ENCODE measurements around the gene C11orf71.

DNA sequence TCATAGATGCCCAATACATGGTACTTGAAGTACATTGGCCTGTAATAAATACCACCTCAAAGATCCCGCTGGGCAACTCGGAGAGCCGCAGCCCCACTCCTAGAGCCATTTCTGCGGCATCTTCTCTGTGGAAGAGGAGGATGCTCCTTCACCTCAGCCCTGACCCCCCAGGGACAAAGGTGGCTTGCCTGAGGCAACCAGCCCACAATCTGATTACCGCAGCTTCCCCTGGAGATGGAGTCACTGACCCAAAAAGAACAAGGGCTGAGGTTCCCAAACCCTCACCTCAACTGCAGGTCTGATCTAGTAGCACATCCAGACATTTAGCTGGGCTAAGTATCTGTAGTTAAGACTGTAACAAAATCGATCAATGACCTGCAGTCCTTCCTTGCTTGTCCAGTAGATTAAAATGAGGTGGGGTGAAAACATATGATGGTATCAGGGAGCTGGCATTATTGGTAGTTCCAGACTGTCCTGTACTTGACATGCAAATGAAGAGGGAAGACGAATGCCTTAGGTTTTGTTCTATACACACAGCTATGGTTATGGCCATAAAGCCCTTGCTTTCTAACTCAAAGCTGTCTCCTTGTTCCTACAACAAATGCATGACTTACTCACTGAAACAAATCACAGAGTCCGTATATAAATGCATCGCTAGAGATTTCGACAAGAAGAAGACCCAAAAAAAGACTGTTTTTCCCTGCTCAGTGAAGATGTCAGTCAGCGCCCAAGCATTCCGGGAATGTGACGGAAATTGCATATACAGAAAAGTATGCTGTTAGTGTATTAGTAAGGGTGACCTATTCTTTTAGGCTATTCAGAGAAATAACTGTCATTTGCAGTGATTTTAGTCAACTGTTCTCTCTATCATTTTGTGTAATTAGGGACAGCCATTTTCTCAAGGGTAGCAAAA is 33.7 kb downstream of the C11orf71 start:
- TF ChIP-seq, protein P1, sequence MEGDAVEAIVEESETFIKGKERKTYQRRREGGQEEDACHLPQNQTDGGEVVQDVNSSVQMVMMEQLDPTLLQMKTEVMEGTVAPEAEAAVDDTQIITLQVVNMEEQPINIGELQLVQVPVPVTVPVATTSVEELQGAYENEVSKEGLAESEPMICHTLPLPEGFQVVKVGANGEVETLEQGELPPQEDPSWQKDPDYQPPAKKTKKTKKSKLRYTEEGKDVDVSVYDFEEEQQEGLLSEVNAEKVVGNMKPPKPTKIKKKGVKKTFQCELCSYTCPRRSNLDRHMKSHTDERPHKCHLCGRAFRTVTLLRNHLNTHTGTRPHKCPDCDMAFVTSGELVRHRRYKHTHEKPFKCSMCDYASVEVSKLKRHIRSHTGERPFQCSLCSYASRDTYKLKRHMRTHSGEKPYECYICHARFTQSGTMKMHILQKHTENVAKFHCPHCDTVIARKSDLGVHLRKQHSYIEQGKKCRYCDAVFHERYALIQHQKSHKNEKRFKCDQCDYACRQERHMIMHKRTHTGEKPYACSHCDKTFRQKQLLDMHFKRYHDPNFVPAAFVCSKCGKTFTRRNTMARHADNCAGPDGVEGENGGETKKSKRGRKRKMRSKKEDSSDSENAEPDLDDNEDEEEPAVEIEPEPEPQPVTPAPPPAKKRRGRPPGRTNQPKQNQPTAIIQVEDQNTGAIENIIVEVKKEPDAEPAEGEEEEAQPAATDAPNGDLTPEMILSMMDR (IDR thresholded peaks at IDR 0.05) = no peak
- no peak for TF ChIP-seq POLR2A (IDR thresholded peaks at IDR 0.05)
